Smooth muscle cell (in vitro differentiated cells): ENCODE data around the gene INTS3. TPM values are rescaled to one million over a fixed set of nuclear protein-coding genes. Genes with fewer than 3 reads are reported as not detected.

ENCODE experiments used
- DNase-seq: peaks from one replicate; lab custom pipeline; 2025; ENCODE audit not compliant: unreplicated experiment; lab: John Stamatoyannopoulos, UW
- H2AFZ ChIP-seq: fragments of 200-600 bp; sonication (generic); 2 replicates; pipeline ENCODE4 v1.6.0; 2016; ENCODE audit warnings: antibody characterized with exemption, low read depth, mild to moderate bottlenecking
- H3F3A ChIP-seq: fragments of 200-600 bp; sonication (generic); 2 replicates; pipeline ENCODE4 v1.6.0; 2017; ENCODE audit warnings: antibody characterized with exemption, low read depth
- H3K27ac ChIP-seq: fragments of 200-600 bp; sonication (generic); 2 replicates; pipeline ENCODE4 v1.5.1; 2016; ENCODE audit warnings: low read depth, mild to moderate bottlenecking
- H3K27me3 ChIP-seq: fragments of 200-600 bp; sonication (generic); 2 replicates; pipeline ENCODE4 v1.6.1; 2016; ENCODE audit warnings: low read depth, mild to moderate bottlenecking
- H3K36me3 ChIP-seq: fragments of 200-600 bp; sonication (generic); 2 replicates; pipeline ENCODE4 v1.5.1; 2016; ENCODE audit warnings: low read depth
- H3K4me1 ChIP-seq: fragments of 200-600 bp; sonication (generic); 2 replicates; pipeline ENCODE4 v1.5.1; 2016; ENCODE audit warnings: low read depth
- H3K4me2 ChIP-seq: fragments of 200-600 bp; sonication (generic); 2 replicates; pipeline ENCODE4 v1.6.0; 2016; ENCODE audit warnings: mild to moderate bottlenecking
- H3K4me3 ChIP-seq: fragments of 200-600 bp; sonication (generic); 2 replicates; pipeline ENCODE4 v1.5.1; 2016; ENCODE audit warnings: mild to moderate bottlenecking
- H3K79me2 ChIP-seq: fragments of 200-600 bp; sonication (generic); 2 replicates; pipeline ENCODE4 v1.6.0; 2016; ENCODE audit warnings: low read depth, mild to moderate bottlenecking
- H3K9ac ChIP-seq: fragments of 200-600 bp; sonication (generic); 2 replicates; pipeline ENCODE4 v1.6.0; 2016; ENCODE audit warnings: low read depth
- H3K9me3 ChIP-seq: fragments of 200-600 bp; sonication (generic); replicated peaks from 2 replicates; pipeline ENCODE4 v1.5.1; 2016; ENCODE audit warnings: low read depth
- H4K20me1 ChIP-seq: fragments of 200-600 bp; sonication (generic); 2 replicates; pipeline ENCODE4 v1.6.0; 2016; ENCODE audit warnings: low read depth
- CTCF ChIP-seq: fragments of 200-600 bp; sonication (generic); IDR thresholded peaks from 2 replicates; pipeline ENCODE4 v1.5.1; 2017; ENCODE audit warnings: borderline replicate concordance, mild to moderate bottlenecking, antibody characterized with exemption; ENCODE audit not compliant: insufficient read depth, poor library complexity, severe bottlenecking
- WGBS: methylation state at CpG from one replicate; pipeline ENCODE4 v1.1.7; 2016; ENCODE audit warnings: low lambda C conversion rate; 5-methylcytosine and 5-hydroxymethylcytosine counted together
- polyA plus RNA-seq: library from polyadenylated mRNA; unstranded; fragments of >200 nt; fragmentation: Nextera tagmentation; extraction: Ambion mirVana; gene quantifications from 2 replicates; pipeline ENCODE4 v1.2.1, GENCODE V29; 2016
- total RNA-seq: library from RNA; depleted of rRNA; stranded (reverse); fragments of >200 nt; gene quantifications from 2 replicates; pipeline ENCODE4 v1.2.3, GENCODE V29; 2014

Gene INTS3
- total RNA-seq: 33.6 and 34.8 TPM in 2 replicates
- 22.3 and 27.6 TPM in 2 replicates for polyA plus RNA-seq

GRCh38 chr1:153727463-153728304 lies at the start of gene INTS3:
TSS of gene INTS3 (plus strand) at chr1:153728050. CDS start at chr1:153728635, 585 bp downstream.
- Histone ChIP-seq H3K79me2 (peaks cover 18% of the 10 kb centered on the region), H3F3A (no peaks in the 10 kb centered on the region), H3K9ac (peak within 1 kb of the TSS; percentile 93), H3K4me2 (peak within 1 kb of the TSS; percentile 97), H3K36me3 (no peaks in the 10 kb centered on the region), H3K4me3 (peak within 1 kb of the TSS; percentile 89), H3K27me3 (no peaks in the 10 kb centered on the region), H3K27ac (peak within 1 kb of the TSS; percentile 85), H3K4me1 (peaks cover 5% of the 10 kb centered on the region), H3K9me3 (no peaks in the 10 kb centered on the region), H4K20me1 (no peaks in the 10 kb centered on the region), H2AFZ (peak within 1 kb of the TSS; percentile 95)
- DNase-seq: peak; percentile 87
- WGBS: 1% methylated on average over 47 of the region's 49 CpGs
- peak; percentile 17 for TF ChIP-seq CTCF

DNA sequence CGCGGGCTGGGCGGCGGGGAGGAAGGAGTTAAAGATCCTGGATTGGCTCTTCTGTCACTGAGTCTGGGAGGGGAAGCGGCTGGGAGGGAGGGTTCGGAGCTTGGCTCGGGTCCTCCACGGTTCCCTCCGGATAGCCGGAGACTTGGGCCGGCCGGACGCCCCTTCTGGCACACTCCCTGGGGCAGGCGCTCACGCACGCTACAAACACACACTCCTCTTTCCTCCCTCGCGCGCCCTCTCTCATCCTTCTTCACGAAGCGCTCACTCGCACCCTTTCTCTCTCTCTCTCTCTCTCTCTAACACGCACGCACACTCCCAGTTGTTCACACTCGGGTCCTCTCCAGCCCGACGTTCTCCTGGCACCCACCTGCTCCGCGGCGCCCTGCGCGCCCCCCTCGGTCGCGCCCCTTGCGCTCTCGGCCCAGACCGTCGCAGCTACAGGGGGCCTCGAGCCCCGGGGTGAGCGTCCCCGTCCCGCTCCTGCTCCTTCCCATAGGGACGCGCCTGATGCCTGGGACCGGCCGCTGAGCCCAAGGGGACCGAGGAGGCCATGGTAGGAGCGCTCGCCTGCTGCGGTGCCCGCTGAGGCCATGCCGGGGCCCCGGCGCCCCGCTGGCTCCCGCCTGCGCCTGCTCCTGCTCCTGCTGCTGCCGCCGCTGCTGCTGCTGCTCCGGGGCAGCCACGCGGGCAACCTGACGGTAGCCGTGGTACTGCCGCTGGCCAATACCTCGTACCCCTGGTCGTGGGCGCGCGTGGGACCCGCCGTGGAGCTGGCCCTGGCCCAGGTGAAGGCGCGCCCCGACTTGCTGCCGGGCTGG lies 49.1 kb upstream of the INTS3 start, which contains the start of gene NPR1:
Gene NPR1 (plus strand): TSS at position 170 of the 818 bp plus-strand sequence. CDS start 421 bp downstream, at position 591.
- Histone ChIP-seq H4K20me1 (no peaks in the 10 kb centered on the region), H3K4me2 (peak within 1 kb of the TSS; percentile 93), H3K9ac (no peak within 1 kb of the TSS), H3K27ac (no peak within 1 kb of the TSS), H3F3A (no peaks in the 10 kb centered on the region), H3K27me3 (peaks cover 39% of the 10 kb centered on the region), H3K79me2 (no peaks in the 10 kb centered on the region), H3K36me3 (no peaks in the 10 kb centered on the region), H3K4me3 (peak within 1 kb of the TSS; percentile 52), H3K9me3 (no peaks in the 10 kb centered on the region), H2AFZ (peak within 1 kb of the TSS; percentile 85), H3K4me1 (peaks cover 17% of the 10 kb centered on the region)
- under 1% methylated on average over 48 of the region's 78 CpGs for WGBS
- DNase-seq: no peak
- no peak for TF ChIP-seq CTCF

DNA sequence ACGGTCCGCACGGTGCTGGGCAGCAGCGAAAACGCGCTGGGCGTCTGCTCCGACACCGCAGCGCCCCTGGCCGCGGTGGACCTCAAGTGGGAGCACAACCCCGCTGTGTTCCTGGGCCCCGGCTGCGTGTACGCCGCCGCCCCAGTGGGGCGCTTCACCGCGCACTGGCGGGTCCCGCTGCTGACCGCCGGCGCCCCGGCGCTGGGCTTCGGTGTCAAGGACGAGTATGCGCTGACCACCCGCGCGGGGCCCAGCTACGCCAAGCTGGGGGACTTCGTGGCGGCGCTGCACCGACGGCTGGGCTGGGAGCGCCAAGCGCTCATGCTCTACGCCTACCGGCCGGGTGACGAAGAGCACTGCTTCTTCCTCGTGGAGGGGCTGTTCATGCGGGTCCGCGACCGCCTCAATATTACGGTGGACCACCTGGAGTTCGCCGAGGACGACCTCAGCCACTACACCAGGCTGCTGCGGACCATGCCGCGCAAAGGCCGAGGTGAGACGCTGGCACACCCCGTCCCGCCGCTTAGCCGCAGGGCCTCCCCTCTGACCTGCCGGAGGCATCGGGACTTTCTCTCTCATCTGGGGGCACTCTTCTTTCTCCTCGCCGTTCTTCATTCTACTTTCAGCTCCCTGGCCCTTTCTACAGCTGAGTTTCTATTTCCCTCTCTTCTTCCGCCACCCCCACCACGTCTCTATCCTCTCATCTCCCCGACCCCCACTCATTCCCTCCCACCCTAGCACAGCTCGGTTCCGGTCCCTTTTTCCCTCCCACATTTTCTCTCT lies 48.3 kb upstream of the INTS3 start:
- H3K27ac ChIP-seq: no peak overlapping the region
- peak overlapping the region; percentile 93 for H3K4me2 ChIP-seq
- 2% methylated on average over 68 of the region's 73 CpGs for WGBS
- DNase-seq: peak; percentile 20
- no peaks in the 10 kb centered on the region for H3K9me3 ChIP-seq
- H3F3A ChIP-seq: no peaks in the 10 kb centered on the region
- H3K4me1 ChIP-seq: peaks cover 17% of the 10 kb centered on the region
- peak overlapping the region; percentile 52 for H3K4me3 ChIP-seq
- peak; percentile 1 for TF ChIP-seq CTCF
- no peaks in the 10 kb centered on the region for H3K79me2 ChIP-seq
- no peaks in the 10 kb centered on the region for H3K36me3 ChIP-seq
- H3K27me3 ChIP-seq: peaks cover 39% of the 10 kb centered on the region
- H2AFZ ChIP-seq: peak overlapping the region; percentile 85
- H4K20me1 ChIP-seq: no peaks in the 10 kb centered on the region
- H3K9ac ChIP-seq: no peak overlapping the region
